ENCODE measurements around the gene IDH3A.

The IDH3A gene

DNA sequence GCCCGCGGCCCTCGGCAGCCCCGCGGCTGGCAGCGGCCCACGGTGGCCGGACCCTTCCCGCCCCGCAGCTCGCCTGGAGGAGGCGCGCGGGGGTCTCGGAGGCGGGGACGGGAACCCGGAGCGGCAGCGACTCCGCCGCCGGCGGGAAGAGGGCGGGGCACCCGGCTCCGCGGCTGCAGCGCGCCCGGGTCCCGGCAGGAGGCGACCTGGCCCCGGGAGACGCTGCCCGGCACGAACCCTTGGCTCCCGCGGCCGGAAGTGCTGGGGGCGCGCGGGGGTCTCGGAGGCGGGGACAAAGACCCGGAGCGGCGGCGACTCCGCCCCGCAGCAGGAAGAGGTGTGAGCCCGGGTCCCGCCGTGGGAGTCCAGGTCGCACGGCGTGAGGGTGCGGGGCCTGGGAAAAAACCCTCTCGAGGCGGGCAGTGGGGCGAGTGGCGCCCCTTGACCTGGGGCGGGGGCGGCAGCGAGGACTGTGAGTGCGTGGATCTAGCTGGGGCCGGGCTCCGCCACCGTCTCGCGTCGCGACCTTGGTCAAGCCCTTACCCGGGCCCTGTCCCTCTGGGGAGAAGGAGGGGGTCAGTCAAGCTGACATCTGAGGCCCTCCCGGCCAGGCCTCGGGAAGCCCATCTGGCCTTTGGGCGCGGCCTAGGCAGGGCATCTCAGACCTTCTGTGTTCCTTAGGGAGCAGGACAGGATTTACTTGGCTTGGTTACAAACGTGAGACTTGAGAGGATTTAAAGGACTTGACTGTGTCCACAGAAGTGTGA lies 17.7 kb upstream of the IDH3A start, which contains the start of gene CIB2:
CIB2 (minus strand) TSS at position 151 of the 767 bp plus-strand sequence. CDS start 230 bp downstream, outside the sequence.
- H3K27ac ChIP-seq (ENCODE audit: low read depth, low read length), result no peak within 1 kb of the TSS
- no peaks in the 10 kb centered on the region for H3K79me2 ChIP-seq (ENCODE audit: control insufficient read depth, low read length)
- TF ChIP-seq EZH2phosphoT487 (IDR thresholded peaks at IDR 0.05; ENCODE audit: borderline replicate concordance, low read length), result no peak
- TF ChIP-seq, protein P1, sequence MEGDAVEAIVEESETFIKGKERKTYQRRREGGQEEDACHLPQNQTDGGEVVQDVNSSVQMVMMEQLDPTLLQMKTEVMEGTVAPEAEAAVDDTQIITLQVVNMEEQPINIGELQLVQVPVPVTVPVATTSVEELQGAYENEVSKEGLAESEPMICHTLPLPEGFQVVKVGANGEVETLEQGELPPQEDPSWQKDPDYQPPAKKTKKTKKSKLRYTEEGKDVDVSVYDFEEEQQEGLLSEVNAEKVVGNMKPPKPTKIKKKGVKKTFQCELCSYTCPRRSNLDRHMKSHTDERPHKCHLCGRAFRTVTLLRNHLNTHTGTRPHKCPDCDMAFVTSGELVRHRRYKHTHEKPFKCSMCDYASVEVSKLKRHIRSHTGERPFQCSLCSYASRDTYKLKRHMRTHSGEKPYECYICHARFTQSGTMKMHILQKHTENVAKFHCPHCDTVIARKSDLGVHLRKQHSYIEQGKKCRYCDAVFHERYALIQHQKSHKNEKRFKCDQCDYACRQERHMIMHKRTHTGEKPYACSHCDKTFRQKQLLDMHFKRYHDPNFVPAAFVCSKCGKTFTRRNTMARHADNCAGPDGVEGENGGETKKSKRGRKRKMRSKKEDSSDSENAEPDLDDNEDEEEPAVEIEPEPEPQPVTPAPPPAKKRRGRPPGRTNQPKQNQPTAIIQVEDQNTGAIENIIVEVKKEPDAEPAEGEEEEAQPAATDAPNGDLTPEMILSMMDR (IDR thresholded peaks at IDR 0.05; ENCODE audit: low read depth, low read length, poor library complexity, severe bottlenecking), result peak; percentile 58
- H3F3A ChIP-seq (ENCODE audit: control insufficient read depth, insufficient read depth), result peaks cover 7% of the 10 kb centered on the region
- H3K4me1 ChIP-seq (ENCODE audit: control insufficient read depth, low read length), result peaks cover 14% of the 10 kb centered on the region
- no peaks in the 10 kb centered on the region for H3K9me3 ChIP-seq (ENCODE audit: control insufficient read depth, insufficient read depth, low read length)
- H3K36me3 ChIP-seq (ENCODE audit: control insufficient read depth, low read length), result no peaks in the 10 kb centered on the region
- no peaks in the 10 kb centered on the region for H4K20me1 ChIP-seq (ENCODE audit: control insufficient read depth, insufficient read depth, low read depth, low read length)
- H3K4me3 ChIP-seq (ENCODE audit: low read length), result peak within 1 kb of the TSS; percentile 75
- no peaks in the 10 kb centered on the region for H3K9me2 ChIP-seq (replicated peaks; ENCODE audit: control insufficient read depth, low read length)
- H3K27me3 ChIP-seq (ENCODE audit: control insufficient read depth, low read length), result 0 out of 2 replicates have a peak, but pooled peaks cover 4% of the 10 kb centered on the region
- peak within 1 kb of the TSS; percentile 96 for H3K4me2 ChIP-seq (ENCODE audit: low read length)

DNA sequence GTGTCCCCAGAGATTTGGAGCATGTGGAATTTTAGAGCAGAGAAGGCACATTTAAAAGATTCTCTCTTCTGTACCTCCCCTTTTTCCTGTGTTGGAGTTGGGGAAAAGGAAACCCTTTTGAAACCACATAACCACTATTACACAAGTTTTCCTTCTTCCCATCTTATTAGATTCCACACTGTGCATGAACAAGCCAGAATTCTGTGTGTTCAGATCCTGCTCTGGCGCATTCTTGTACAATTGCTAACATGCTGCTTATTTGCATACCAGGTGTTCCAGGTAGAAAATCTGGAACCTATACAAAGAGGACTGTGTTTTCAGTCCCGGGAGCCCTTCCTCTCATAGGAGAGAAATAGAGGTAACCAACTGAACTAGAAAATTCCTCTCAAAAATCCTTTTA lies 15.4 kb upstream of the IDH3A start:
- H3K4me2 ChIP-seq (ENCODE audit: low read length), result no peak overlapping the region
- TF ChIP-seq, protein P1 (IDR thresholded peaks at IDR 0.05; ENCODE audit: low read depth, low read length, poor library complexity, severe bottlenecking), result no peak
- no peak for TF ChIP-seq EZH2phosphoT487 (IDR thresholded peaks at IDR 0.05; ENCODE audit: borderline replicate concordance, low read length)

DNA sequence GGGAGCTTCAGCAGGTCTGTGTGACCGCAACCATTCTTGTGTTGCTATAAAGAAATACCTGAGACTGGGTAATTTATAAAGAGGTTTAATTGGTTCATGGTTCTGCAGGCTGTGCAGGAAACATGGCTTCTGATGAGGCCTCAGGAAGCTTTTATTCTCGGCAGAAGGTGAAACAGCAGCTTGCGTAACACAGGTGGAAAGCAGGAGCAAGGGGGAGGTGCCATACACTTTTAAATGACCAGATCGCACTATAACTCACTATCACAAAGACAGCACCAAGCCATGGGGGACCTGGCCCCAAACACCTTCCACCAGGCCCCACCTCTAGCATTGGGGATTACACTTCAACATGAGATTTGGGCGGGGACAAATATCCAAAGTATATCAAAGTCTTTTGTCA lies 9.6 kb upstream of the IDH3A start:
- no peaks in the 10 kb centered on the region for H3F3A ChIP-seq (ENCODE audit: control insufficient read depth, insufficient read depth)
- TF ChIP-seq EZH2phosphoT487 (IDR thresholded peaks at IDR 0.05; ENCODE audit: borderline replicate concordance, low read length), result no peak
- TF ChIP-seq, protein P1 (IDR thresholded peaks at IDR 0.05; ENCODE audit: low read depth, low read length, poor library complexity, severe bottlenecking), result no peak
- H3K9me3 ChIP-seq (ENCODE audit: control insufficient read depth, insufficient read depth, low read length), result no peaks in the 10 kb centered on the region
- H3K4me2 ChIP-seq (ENCODE audit: low read length), result no peak overlapping the region
- no peaks in the 10 kb centered on the region for H3K4me1 ChIP-seq (ENCODE audit: control insufficient read depth, low read length)
- H3K9me2 ChIP-seq (replicated peaks; ENCODE audit: control insufficient read depth, low read length), result no peaks in the 10 kb centered on the region
- H3K36me3 ChIP-seq (ENCODE audit: control insufficient read depth, low read length), result no peaks in the 10 kb centered on the region
- 0 out of 2 replicates have a peak, but pooled peaks cover 5% of the 10 kb centered on the region for H3K27me3 ChIP-seq (ENCODE audit: control insufficient read depth, low read length)
- no peaks in the 10 kb centered on the region for H3K79me2 ChIP-seq (ENCODE audit: control insufficient read depth, low read length)
- no peaks in the 10 kb centered on the region for H4K20me1 ChIP-seq (ENCODE audit: control insufficient read depth, insufficient read depth, low read depth, low read length)
- no peak overlapping the region for H3K27ac ChIP-seq (ENCODE audit: low read depth, low read length)
- no peak overlapping the region for H3K4me3 ChIP-seq (ENCODE audit: low read length)

More for the DNA sequence above, 15.4 kb upstream of the IDH3A start:
- Histone ChIP-seq H3F3A (ENCODE audit: control insufficient read depth, insufficient read depth) (peaks cover 7% of the 10 kb centered on the region), H4K20me1 (ENCODE audit: control insufficient read depth, insufficient read depth, low read depth, low read length) (no peaks in the 10 kb centered on the region), H3K4me3 (ENCODE audit: low read length) (no peak overlapping the region), H3K27ac (ENCODE audit: low read depth, low read length) (no peak overlapping the region), H3K79me2 (ENCODE audit: control insufficient read depth, low read length) (no peaks in the 10 kb centered on the region), H3K36me3 (ENCODE audit: control insufficient read depth, low read length) (no peaks in the 10 kb centered on the region), H3K27me3 (ENCODE audit: control insufficient read depth, low read length) (0 out of 2 replicates have a peak, but pooled peaks cover 9% of the 10 kb centered on the region), H3K9me3 (ENCODE audit: control insufficient read depth, insufficient read depth, low read length) (no peaks in the 10 kb centered on the region), H3K4me1 (ENCODE audit: control insufficient read depth, low read length) (peaks cover 14% of the 10 kb centered on the region), H3K9me2 (replicated peaks; ENCODE audit: control insufficient read depth, low read length) (no peaks in the 10 kb centered on the region)
